Ovary (tissue), 9 donors: ENCODE measurements around the gene WNK2. TPM values are rescaled to one million over a fixed set of nuclear protein-coding genes. Genes with fewer than 3 reads are reported as not detected.

ENCODE experiments used
- DNase-seq, 5 donors: peaks; one replicate each; pipeline ENCODE4 v3.0.0-alpha.2; 2019 to 2020
- H3K27ac ChIP-seq, 2 donors: fragments of 200-600 bp; one replicate each; pipeline versions ENCODE4 v1.5.1 to v1.8.0; 2019 to 2022
- H3K27me3 ChIP-seq: fragments of 200-600 bp; one replicate; pipeline ENCODE4 v1.8.0; 2022
- H3K36me3 ChIP-seq: fragments of 200-600 bp; sonication (generic); one replicate; pipeline ENCODE4 v1.5.1; 2019
- H3K4me1 ChIP-seq: one replicate; pipeline ENCODE4 v1.8.1; 2013; ENCODE audit warnings: mild to moderate bottlenecking, moderate library complexity; ENCODE audit not compliant: insufficient read depth
- H3K4me3 ChIP-seq: fragments of 200-600 bp; sonication (generic); one replicate; pipeline ENCODE4 v1.5.1; 2017
- H3K9me3 ChIP-seq, 2 donors: fragments of 200-600 bp in 1 of 2; sonication (generic) in 1 of 2; one replicate each; pipeline versions ENCODE4 v1.5.1 to v1.8.1; 2013 to 2019; ENCODE audit warnings: mild to moderate bottlenecking in 1 of 2, moderate library complexity in 1 of 2
- EP300 ChIP-seq: sonication (generic); formaldehyde crosslinking; IDR thresholded peaks from one replicate; pipeline ENCODE4 v1.6.1; 2017; ENCODE audit warnings: antibody characterized with exemption
- POLR2A ChIP-seq: fragments of 450-650 bp; IDR thresholded peaks from one replicate; pipeline ENCODE4 v1.6.1; 2017; ENCODE audit warnings: antibody characterized with exemption, mild to moderate bottlenecking, moderate library complexity
- WGBS, 3 donors: extraction: QIAGEN DNeasy Blood & Tissue Kit in 1 of 3; methylation state at CpG; one replicate each; pipeline versions ENCODE4 v1.1.5 to v1.1.7; 2013 to 2017; 5-methylcytosine and 5-hydroxymethylcytosine counted together
- intact Hi-C, 4 donors: fragments of 100-400 bp; cut with DNase I; formaldehyde crosslinking; loops; one replicate each; pipeline versions ENCODE4 v1.11.0 to v1.15.1; 2022 to 2023
- polyA plus RNA-seq, 2 donors: library from polyadenylated mRNA; stranded (reverse); fragments of 200-250 nt in 1 of 2; fragments of 350-450 nt in 1 of 2; fragmentation: Illumina TruSeq in 1 of 2; extraction: RNeasy Lipid Tissue Mini Kit (QIAGEN cat#74804) in 1 of 2; gene quantifications; one replicate each; pipeline ENCODE4 v1.2.3, GENCODE V29; 2013 to 2014
- total RNA-seq, 7 donors: library from RNA; depleted of rRNA in 2 of 7; stranded (reverse); fragments of >200 nt in 2 of 7; fragmentation: NEBNext Ultra II Directional in 3 of 7; extraction: Animal tissue kit (Norgen Biotek cat#: 25700) in 3 of 7; gene quantifications; one replicate each; pipeline versions ENCODE4 v1.1.0 to v1.2.4, GENCODE V29; 2016 to 2023
- TF ChIP-seq, protein P1 (sequence below), 3 donors: fragments of 450-650 bp in 2 of 3; fragments of 200-600 bp in 1 of 3; IDR thresholded peaks; one replicate each; pipeline versions ENCODE4 v1.5.1 to v1.8.0; 2016 to 2022; ENCODE audit warnings: antibody characterized with exemption in 3 of 3, mild to moderate bottlenecking in 1 of 3
- donor health status: DM: no; HTN: no; CAD: no; lungs with moderate emphysema.
- donor health status: DM: no; HTN: no; CAD: no.
- donor health status: Bipolar disorder and iron deficiency.
- donor health status: DM: yes; HTN: yes; CAD: no.
- donor health status: DM: no; HTN: no; CAD: no.
- donor health status: DM: yes; HTN: yes; CAD: no.

WNK2 gene
- total and polyA plus RNA-seq, 9 donors: 0.53 to 24.7 (median 4.4) TPM

DNA sequence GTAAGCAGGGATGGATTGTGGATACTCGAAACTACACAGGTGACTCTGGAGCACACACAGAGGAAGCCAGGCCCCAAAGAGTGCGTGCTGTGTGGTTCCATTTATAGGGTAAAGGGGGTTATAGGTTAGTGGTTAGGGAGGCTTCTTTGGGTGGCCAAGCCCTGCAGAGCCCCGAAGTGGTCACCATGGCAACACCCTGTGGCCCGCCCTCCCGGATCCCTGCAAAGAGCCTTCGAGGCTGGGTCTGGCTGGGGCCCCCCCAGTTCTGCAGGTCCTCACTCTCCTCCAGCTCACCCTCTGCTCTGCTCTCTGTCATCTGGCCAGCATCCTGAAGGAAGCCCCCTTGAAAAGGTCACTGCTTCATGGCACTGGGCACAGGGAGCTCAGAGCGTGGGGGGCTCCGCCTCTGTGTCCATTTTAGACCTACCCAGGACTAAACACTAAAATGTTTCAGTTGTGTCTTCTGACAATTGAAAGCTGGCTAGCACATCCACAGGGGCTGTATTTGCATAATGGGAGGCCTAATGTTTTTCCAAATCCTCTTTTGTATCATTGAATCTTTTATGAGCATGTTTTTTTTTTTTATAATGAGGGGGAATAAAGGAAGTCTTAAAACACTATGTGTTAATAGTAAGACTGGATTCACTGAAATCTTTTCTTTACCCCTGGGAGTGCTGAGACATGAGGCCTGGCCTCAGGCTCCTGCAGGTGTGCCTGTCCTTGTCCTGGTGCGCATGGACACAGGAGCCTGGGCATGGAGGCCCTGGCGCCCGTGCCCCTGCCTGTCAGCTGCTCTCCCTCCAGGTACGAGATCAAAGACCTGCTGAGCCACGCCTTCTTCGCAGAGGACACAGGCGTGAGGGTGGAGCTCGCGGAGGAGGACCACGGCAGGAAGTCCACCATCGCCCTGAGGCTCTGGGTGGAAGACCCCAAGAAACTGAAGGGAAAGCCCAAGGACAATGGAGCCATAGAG lies 55.3 kb downstream of the WNK2 start:
- Histone ChIP-seq H3K27me3 (no peaks in the 10 kb centered on the region), H3K9me3 (no peaks in the 10 kb centered on the region), H3K27ac (no peak overlapping the region), H3K4me1 (no peaks in the 10 kb centered on the region), H3K4me3 (no peak overlapping the region), H3K36me3 (no peaks in the 10 kb centered on the region)
- intact Hi-C loops: loop anchor here in 1 of 4 donors (5.0 kb wide), 1 partner anchor 48 kb away; no protein-coding TSS in a partner anchor
- no peak for TF ChIP-seq EP300
- TF ChIP-seq POLR2A: no peak
- TF ChIP-seq, protein P1, sequence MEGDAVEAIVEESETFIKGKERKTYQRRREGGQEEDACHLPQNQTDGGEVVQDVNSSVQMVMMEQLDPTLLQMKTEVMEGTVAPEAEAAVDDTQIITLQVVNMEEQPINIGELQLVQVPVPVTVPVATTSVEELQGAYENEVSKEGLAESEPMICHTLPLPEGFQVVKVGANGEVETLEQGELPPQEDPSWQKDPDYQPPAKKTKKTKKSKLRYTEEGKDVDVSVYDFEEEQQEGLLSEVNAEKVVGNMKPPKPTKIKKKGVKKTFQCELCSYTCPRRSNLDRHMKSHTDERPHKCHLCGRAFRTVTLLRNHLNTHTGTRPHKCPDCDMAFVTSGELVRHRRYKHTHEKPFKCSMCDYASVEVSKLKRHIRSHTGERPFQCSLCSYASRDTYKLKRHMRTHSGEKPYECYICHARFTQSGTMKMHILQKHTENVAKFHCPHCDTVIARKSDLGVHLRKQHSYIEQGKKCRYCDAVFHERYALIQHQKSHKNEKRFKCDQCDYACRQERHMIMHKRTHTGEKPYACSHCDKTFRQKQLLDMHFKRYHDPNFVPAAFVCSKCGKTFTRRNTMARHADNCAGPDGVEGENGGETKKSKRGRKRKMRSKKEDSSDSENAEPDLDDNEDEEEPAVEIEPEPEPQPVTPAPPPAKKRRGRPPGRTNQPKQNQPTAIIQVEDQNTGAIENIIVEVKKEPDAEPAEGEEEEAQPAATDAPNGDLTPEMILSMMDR (IDR thresholded peaks at IDR 0.05): no peak
- no peak for DNase-seq
- WGBS, 3 donors: 90 to 93% (median 92%) methylated on average over 19 of the region's 19 CpGs

DNA sequence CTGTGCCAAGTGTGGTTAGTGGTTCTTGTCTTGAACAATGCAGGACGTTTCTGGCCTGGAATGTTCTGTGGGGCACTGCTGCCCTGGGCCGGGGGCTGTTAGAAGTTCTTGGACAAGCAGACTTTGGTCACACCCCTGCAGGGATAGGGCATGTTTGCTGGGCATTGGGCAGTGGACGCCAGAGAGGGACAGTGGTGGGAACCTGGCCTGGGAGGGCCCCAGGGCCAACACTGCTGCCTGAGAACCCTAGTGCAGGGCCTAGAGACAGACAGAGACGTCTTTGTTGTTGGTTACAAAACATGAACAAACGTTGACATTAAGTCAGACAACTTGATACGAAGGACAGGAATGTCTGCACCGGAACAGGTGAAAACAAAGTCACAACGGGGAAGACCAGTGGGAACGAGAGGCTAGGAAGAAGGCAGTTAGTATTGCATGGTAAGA lies 57.0 kb downstream of the WNK2 start:
- no peaks in the 10 kb centered on the region for H3K9me3 ChIP-seq
- no peak overlapping the region for H3K4me3 ChIP-seq
- 77 to 82% (median 79%) methylated on average over 9 of the region's 9 CpGs for WGBS, 3 donors
- H3K36me3 ChIP-seq: no peaks in the 10 kb centered on the region
- no peak for DNase-seq
- TF ChIP-seq EP300: no peak
- no peak for TF ChIP-seq POLR2A
- TF ChIP-seq, protein P1 (IDR thresholded peaks at IDR 0.05): no peak
- H3K27me3 ChIP-seq: no peaks in the 10 kb centered on the region
- no peak overlapping the region for H3K27ac ChIP-seq
- intact Hi-C loops: no loop called here
- H3K4me1 ChIP-seq: no peaks in the 10 kb centered on the region

DNA sequence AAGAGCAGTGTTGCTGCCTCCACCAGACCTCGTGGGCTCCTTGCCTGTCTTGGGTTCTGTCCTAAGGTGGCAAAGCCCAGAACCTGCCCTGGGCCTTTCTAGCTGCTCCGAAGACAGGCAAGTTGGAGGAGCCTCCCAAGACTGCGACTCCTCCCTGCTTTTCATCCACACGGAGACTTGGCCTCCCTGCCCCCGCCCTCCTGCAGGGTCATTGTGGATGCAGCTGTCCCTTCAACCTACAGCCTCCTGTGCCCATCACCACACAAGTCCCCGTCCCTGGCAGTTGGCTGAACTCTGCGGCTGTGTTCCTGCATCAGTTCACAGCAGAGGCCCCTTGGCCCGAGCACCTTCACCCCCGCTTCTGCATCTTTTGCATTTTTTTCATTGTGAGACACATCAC lies 59.2 kb downstream of the WNK2 start:
- WGBS, 3 donors: 81 to 87% (median 83%) methylated on average over 9 of the region's 9 CpGs
- no peaks in the 10 kb centered on the region for H3K36me3 ChIP-seq

DNA sequence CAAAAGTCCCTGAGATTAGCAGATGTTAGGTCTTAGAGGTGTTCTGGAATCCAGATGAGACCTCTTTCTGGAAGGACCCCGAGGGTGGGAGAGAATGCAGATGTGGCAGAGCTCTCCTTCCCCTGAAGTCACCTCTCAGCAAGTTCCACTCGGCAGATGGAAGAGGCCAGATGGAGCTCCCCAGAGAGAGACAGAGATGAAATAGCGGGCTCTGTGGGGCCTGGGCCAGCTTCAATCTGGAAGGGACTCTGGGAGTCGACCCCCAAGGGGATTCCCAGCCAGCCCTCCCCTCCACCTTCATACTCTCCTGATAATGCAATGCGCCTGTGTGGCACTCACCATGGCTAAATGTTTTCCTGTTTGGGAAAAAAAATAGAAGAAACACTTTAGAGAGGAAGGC lies 60.2 kb downstream of the WNK2 start:
- no peaks in the 10 kb centered on the region for H3K36me3 ChIP-seq
- H3K4me3 ChIP-seq: no peak overlapping the region
- TF ChIP-seq POLR2A (no peak), EP300 (no peak)
- TF ChIP-seq, protein P1 (IDR thresholded peaks at IDR 0.05): no peak
- no peak overlapping the region for H3K27ac ChIP-seq
- H3K4me1 ChIP-seq: no peaks in the 10 kb centered on the region
- 68 to 82% (median 75%) methylated on average over 5 of the region's 5 CpGs for WGBS, 3 donors
- H3K9me3 ChIP-seq: no peaks in the 10 kb centered on the region
- no peaks in the 10 kb centered on the region for H3K27me3 ChIP-seq
- DNase-seq: no peak
- intact Hi-C loops: no loop called here

More for the DNA sequence above, 59.2 kb downstream of the WNK2 start:
- DNase-seq: no peak
- intact Hi-C loops: no loop called here
- no peaks in the 10 kb centered on the region for H3K27me3 ChIP-seq
- H3K4me3 ChIP-seq: no peak overlapping the region
- no peak overlapping the region for H3K27ac ChIP-seq
- TF ChIP-seq EP300: no peak
- no peak for TF ChIP-seq POLR2A
- TF ChIP-seq, protein P1 (IDR thresholded peaks at IDR 0.05): no peak
- no peaks in the 10 kb centered on the region for H3K4me1 ChIP-seq
- H3K9me3 ChIP-seq: no peaks in the 10 kb centered on the region
